Measurements from ENCODE around the gene SCRG1.

Gene SCRG1

DNA sequence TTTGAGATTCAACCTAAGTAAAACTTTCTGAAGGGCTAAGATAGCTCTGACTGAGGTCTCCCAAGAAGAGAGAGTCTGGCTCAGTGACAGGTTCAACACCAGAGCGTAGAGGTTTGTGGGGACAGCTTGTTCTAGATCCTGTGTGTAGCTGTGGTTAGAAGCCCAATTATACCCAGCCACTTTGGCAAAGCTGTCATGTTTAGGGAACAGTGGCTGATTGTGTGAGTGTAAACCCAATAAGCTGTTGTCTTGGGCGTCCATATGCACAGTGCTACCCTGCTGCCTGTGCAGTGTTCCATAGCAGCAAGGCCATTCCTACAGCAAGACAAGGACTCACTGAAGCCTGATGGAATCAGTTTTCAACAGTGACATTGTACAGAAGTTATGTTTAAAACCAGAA is 11.2 kb upstream of the SCRG1 start:
- DNase-seq (ENCODE audit: low read depth), result no peak

DNA sequence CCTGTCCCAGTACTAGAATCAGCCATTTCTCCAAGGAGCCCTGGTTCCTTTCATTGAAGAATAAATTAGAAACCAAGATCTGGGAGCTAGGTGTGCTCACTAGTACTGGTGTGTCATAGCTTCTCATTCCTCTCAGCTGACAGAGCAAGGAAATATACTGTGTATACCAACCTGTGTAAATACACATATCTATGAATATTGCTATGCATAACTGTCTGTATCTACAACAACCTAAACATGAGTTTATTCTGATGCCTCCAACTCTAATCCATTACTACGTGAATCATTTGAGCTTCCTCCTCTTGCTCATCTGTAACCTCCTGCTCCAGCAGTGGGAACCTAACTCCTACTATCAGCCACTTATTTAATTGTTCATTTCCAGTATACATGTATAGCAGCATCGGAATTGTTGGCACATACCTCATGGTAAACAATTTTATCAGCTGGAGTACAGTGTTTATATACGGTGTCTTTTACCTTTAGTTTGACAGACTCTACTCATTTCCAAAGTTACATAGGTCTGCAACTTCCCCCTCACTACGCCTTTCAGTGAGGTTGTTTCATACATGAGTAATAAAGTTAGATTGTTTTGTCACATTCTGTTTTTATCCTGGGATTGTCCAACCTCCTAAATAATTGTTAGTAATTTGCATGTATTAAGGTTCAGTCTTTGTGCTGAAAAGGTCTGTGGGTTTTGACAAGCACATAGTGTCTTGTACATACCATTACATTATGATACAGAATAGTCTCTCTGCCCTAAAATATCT is 7.1 kb upstream of the SCRG1 start:
- no peak for DNase-seq (ENCODE audit: low read depth)

DNA sequence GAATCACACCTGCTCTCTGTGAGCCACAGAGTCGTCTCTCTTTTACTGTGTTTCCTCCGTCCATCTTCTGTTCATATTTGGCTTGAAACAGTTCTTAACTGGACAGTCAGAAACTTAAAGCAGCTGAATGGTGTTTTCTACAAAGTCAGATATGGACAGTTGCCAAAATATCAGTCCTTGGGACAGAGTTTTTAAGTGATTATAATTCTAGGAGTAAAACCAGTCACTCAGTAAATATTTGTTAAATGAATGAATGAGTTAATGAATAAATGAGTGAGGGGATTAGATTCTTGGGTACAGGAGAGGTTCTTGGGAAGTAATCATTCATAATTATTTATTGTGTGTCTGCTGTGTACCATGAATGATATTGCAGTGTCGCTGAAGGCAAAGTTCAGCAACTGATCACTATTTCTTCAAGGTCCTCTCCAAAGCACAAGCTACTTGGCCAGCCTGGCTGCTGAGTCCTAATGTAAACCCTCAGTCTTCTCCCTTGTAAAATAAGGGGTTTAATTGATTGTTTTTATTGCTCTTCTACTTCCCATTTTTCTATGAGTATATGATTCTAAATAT is 5.5 kb upstream of the SCRG1 start:
- no peak for DNase-seq (ENCODE audit: low read depth)

DNA sequence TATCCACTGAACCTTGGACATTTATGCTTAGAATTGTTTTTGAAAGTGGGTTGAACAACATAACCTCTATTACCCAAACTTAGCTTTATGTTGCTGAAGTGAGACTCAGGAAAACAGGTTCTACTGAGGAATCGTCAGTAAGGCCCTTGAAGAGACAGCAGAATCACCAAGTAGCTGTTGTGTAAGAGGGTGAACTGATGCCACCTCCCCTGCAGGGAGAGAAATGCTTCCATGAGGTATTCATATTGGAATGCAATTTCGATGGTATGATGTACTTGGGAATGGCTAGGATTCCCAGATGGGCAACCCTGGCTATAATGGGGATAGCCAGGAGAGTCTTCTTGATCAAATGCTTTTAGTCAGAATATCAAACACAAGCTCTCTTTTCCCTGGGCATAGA is 4.1 kb upstream of the SCRG1 start:
- no peak for DNase-seq (ENCODE audit: low read depth)

DNA sequence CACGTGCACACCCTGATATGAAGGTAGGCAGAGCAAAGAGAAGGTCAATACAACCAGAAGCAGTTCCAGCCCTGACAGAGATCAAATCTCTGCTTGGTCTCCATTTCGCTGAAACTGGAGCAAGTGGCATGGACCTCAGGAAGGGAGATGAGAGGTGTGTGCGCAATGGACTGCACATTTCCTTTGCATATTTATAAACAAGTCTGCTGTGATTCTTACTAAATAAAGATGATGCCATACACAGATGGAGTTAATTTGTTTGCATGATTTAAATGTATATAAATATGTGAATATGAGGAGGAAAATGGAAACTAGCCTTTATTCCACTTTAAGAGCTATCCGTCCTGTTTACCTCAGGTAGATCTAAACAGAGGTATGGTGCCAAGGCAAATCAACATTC is 2.1 kb upstream of the SCRG1 start:
- no peak for DNase-seq (ENCODE audit: low read depth)

DNA sequence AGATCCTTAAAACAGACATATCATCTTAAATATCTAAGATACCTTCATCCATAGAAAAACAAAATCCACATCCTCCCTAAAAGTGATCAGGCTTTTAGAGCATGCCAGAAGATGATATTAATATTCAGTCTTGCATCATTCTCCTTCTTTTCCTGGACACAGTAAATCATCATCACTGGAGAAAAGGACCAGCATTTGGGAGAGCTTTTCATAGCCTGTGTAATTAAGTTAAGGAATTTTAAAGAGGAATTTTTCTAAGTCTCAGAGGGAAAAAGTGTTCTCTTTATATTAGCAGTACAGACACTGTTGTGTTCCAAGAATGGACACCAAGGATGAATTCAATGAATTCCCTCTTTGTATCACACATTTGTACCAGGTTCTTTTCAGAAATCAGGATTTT is 696 bp downstream of the SCRG1 start:
- DNase-seq (ENCODE audit: low read depth), result no peak

DNA sequence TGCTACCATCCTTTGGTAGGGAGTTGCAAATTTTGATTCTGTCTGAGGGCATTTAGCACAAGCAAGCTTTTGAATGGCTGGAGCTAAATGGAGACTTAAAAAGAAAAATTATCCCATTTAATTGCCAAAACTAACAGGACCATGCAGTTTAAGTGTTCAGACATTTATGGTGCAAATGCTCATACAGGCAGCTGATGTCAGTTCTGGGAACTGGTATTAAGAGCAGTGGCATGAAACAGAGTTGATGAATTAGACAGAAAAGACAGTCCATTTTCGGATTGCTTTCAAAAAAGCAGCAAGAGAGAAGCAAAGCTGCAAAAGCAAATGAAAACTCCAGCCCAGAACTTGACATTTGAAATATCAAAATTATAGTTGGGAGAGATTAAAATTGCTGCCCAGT is 1.3 kb downstream of the SCRG1 start:
- DNase-seq (ENCODE audit: low read depth), result no peak

DNA sequence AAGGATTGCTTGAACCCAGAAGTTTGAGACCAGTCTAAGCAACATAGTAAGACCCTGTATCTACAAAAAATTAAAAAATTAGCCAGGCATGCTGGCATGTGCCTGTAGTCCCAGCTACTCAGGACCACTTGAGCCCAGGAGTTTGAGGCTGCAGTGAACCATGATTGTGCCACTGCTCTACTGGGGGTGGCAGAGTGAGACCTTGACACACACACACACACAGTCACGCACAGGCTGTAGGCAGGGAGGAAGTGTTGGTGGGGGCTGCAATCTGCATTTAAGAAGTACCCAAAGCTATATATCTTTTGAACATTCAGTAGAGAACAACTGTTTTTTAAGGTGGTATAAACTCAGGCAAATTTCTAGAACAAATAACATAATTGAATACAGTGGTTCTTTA is 7.2 kb downstream of the SCRG1 start:
- no peak for DNase-seq (ENCODE audit: low read depth)

DNA sequence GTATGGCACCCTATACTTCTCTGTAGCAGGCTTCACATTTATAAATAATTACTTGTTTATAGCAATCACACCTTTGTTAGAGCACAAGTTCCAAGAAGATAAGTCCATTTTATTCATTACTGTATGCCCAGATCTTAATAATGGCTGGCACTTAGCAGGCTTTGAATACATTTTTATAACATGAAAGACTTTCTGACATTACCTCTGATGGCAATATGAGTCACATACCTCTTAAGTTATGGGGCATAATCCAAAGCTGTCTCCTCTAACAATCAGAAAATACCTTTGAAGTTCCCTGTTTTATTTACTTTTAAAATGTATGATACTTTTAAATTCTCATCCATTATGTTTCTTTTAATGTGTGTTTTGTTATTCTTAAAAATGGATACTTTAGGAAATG is 12.2 kb downstream of the SCRG1 start:
- DNase-seq (ENCODE audit: low read depth), result no peak

DNA sequence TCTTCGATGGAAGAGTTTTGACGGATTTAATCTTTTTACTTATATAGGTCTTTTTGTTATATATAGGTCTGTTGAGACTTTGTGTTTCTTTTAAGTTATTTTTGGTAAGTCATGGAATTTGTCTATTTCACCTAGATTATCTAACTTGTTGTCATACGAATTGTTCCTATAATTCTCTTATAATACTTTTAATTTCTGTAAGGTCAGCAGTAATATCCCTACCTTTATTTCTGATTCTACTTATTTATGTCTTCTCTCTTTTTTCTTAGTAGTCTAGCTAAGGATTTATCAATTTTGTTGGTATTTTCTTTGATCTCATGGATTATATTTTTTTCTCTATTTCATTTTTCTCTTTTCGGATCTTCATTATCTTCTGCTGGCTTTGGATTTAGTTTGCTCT is 16.6 kb downstream of the SCRG1 start:
- DNase-seq (ENCODE audit: low read depth), result no peak

DNA sequence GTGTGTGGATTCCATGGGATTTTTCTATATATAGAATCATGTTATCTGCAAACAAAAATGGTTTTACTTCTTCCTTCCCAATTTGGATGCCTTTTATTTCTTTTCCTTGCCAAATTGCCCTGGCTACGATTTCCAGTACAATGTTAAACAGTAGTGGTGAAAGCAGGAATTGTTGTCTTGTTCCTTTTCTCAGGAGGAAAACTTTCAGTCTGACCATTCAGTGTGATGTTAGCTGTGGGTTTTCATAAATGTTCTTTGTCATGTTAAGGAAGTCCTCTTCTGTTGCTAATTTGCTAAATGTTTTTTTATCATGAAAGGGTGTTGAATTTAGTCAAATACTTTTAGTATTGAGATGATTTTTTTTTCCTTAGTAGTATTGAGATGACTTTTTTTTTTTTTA is 17.3 kb downstream of the SCRG1 start:
- DNase-seq (ENCODE audit: low read depth), result no peak

DNA sequence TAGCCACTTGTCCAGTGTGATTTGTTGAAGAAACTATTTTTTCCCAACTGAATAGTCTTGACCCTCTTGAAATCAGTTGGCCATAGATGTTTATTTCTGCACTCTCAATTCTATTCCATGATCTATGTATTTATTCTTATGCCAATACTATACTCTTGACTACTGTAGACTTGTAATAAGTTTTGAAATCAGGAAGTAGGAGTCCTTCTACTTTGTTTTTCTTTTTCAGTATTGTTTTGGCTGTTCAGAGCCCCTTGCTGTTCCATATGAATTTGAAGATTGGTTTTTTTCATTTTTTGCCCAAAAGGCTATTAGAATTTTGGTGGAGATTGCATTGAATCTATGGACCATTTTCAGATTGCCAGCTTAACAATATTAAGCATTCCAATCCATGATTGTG is 17.9 kb downstream of the SCRG1 start:
- no peak for DNase-seq (ENCODE audit: low read depth)

DNA sequence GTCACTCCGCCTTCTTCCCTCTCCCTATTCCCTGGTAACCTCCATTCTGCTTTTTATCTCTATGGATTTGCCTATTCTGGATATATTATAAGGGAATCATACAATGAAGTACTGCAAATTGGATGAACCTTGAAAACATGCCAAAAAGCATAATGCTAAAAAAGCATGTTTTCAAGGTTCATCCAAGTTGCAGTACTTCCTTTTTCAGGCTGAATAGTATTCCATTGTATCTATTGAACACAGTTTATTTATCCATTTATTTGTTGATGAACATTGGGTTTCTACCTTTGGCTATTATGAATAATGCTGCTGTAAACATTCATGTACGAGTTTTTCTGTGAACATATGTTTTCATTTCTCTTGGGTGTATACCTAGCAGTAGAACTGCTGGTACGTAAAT is 19.0 kb downstream of the SCRG1 start:
- no peak for DNase-seq (ENCODE audit: low read depth)

DNA sequence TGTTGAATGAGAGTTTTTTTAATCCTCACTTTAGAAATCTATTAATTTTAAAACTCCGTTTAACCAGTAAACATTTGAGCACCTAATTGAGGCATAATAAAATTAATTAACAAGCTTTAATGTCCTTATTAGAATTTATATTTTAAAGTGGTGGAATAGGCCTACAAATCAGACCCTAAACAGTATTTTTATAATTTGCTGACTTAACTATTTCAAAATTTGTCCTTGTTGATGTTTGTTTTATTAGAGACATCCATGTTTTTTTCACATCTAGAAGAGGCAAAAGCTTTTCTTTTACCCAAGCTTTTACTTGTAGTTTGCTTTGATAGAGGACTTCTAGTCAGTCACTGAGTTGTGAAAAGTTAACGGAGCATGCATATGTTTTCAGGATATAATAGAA is 24.3 kb downstream of the SCRG1 start:
- no peak for DNase-seq (ENCODE audit: low read depth)

DNA sequence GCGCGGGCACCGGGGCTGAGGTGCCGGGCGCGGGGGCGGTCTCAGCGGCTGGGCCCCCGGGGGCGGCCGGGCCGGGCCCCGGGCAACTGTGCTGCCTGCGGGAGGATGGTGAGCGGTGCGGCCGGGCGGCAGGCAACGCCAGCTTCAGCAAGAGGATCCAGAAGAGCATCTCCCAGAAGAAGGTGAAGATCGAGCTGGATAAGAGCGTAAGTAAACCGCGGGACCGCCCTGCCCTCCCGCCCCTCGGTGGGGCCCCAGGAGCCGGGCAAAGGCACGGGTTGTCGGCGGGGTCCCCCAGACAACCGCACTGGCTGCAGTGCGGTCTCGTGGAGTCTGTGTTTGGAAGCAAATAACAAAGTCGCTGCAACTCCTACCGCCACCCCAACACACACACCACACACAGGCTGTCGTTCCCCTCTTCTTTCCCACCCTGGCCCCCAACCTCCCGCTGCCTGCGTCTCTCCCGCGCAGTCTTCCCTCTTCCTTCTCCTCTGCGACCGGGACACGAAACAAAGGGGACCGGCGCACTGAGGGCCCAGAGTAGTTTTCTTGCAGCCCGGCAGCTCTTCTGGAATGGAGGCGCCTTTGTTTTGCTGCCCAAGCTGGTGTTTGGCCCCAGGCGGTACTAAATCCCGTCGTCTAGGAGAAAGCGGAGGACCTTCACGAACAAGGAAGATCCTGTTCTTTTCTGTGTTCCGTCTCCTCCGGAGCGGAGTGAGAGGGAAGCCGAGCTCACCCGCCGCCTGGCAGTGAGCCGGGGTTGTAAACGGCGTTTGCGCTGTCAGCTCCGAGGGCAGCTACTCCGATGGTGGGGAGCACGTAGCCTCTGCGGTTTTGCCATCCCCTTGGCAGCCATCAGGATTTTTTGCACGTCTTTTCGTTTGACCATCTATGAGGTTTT is 27.4 kb downstream of the SCRG1 start:
- peak; percentile 12 for DNase-seq (ENCODE audit: low read depth)

DNA sequence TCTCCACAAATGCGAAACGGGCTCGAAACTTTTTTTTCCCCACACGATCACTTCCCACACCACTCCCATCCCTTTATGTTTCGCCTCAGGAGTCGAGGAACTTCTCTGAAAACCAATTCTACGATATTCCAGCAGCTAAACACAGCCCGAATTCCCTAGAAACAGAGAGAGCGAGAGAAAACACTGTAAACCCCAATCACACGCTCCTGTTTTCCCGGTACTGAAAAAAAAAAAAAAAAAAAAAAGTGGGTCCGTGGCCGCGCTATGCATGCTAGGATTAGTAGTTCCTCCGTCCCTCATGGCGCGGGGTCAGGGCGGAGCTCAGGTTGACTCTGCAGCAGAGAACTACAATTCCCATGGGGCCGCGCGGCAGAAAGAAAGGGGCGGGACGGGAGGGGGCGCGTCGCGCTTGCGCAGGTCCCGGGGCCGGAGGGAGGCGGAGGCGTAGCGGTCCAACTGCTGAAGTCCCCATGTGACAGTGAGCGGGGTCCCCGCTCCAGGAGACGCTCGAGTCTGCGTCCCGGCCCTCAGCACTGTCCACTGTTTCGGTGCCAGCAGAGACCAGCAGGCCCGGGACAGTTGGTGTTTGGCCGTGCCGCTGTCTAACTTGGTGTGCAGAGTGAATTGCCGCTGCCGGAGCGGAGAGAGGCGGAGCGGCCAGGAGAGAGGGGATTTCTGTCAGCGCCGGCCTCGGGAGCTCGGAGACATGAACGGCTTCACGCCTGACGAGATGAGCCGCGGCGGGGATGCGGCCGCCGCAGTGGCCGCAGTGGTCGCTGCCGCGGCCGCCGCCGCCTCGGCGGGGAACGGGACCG is 28.2 kb downstream of the SCRG1 start, which contains the start of gene SAP30:
Gene SAP30, plus strand, starts transcription at position 478 of the 815 bp plus-strand sequence. Its CDS starts 229 bp downstream, at position 707.
- DNase-seq (ENCODE audit: low read depth), result peak; percentile 96

DNA sequence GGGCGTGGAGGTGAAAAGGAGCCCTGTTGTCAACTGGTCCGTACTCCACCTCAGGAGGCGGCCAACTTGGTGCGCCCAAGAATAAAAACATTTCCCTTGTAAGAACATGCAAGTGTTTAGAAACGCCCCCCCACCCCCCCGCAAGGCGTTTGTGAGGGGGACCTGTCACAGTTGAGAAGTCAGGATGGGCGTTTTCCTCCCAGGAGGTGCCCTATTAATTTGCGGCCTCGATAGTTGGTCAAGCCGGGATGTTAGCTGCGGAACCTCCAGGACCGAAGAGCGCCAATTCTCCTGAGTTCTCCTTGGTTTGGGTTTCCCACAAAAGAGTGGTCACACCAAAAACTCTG is 28.8 kb downstream of the SCRG1 start:
- peak; percentile 46 for DNase-seq (ENCODE audit: low read depth)

DNA sequence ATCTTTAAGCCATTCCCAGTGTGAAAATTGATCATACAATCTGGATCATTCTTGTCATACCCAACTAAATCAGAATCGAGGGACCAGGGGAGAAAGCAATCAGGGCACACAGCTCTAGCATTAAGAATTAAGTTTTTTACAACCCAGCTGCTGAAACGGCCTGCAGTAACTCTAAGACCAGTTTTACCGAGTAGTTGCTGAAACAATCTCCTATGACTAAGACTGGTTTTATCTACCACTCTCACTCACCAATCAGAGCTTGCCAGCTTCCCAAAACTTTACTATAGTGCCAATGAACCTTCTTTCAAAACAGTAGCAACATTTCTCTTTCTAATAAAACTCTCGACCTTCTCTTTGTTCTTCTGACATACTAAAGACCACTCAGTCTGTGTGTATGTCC is 31.0 kb downstream of the SCRG1 start:
- DNase-seq (ENCODE audit: low read depth), result no peak

DNA sequence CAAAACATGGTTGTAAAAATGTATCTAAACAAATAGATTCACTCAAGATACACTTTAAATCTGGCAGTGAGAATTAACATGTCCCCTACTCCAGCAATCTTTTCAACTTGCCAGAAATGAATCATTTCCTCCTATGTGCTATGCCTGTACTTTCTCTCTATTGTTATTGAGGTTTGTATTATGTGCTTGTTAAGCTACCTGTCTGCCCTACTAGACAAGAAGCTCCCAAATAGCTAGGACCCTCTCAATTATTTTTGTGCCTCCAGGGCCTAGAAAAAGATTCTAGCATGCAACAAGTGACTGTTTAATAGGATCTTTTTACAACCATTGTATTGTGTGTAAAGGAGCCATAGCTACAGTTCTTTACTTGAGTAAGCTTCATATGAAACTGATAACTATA is 31.6 kb downstream of the SCRG1 start:
- DNase-seq (ENCODE audit: low read depth), result no peak

DNA sequence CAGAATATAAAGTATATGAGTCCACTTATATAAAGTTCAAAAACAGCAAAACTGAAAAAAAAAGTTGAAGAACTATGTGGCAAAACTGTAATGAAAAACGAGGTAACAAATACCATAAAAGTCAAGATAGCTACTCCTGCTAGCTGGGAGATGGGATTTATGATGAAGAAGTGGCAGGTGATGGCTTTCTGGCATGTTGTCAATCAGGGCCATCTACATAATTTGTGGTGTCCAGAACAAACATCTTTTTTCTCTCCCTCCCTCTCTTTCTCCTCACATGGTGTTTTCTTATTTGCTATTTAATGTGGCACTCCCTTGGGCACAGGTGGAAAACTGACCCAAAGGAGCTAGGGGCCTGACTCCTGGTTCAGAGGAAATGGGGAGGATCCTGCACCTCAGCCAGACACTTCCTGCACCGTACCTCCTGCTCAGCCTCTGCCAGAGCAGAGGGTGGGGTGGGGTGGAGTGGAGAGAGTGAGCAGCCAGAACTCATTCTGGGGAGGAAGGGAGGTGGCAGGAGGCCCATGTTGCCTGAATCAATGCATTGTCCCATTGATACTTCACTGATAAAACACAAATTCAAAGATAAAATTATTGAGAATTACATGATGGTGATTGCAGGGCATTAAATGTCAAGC is 33.4 kb downstream of the SCRG1 start:
- no peak for DNase-seq (ENCODE audit: low read depth)

DNA sequence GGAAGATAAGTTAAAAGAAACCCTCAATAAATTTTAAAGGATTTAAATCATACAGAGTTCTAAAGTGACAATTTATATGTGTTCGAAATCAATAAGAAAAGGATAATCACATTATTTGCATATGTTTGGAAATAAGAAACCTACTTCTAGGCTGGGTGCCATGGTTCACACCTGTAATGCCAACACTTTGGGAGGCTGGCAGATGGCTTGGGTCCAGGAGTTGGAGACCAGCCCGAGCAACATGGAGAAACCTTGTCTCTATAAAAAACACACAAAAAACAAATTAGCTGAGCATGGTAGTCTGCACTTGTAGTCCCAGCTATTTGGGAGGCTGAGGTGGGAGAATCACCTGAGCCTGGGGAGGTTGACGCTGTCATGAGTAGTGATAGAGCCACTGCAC is 36.2 kb downstream of the SCRG1 start:
- no peak for DNase-seq (ENCODE audit: low read depth)

Data from activated T-cell treated with anti-CD3 and anti-CD28 coated beads for 1 hour (primary cell).